Mucosa of descending colon (tissue), 3 donors: Measurements from ENCODE around the gene NRK. TPM values are rescaled to one million over a fixed set of nuclear protein-coding genes. Genes with fewer than 3 reads are reported as not detected.
"Not testable (repeated sequence)": the region's sequence is repeated elsewhere in the genome, so short reads cannot be mapped to it uniquely, and the experiment has no call there.

ENCODE experiments used
- ATAC-seq: fragments of 200-7000 bp; cut with Tn5 transposase; one replicate; pipeline ENCODE4 v1.9.1; 2020; ENCODE audit warnings: mild to moderate bottlenecking, moderate library complexity
- DNase-seq, 3 donors: peaks; one replicate each; pipeline ENCODE4 v3.0.0-alpha.2; 2020
- H3K36me3 ChIP-seq: fragments of 200-600 bp; one replicate; pipeline ENCODE4 v1.8.0; 2021; ENCODE audit warnings: low read depth, mild to moderate bottlenecking
- H3K4me1 ChIP-seq: fragments of 200-600 bp; one replicate; pipeline ENCODE4 v1.8.0; 2021; ENCODE audit warnings: low read depth, mild to moderate bottlenecking
- H3K4me3 ChIP-seq: fragments of 200-600 bp; one replicate; pipeline ENCODE4 v1.8.0; 2021; ENCODE audit warnings: mild to moderate bottlenecking
- H3K9me3 ChIP-seq: fragments of 200-600 bp; one replicate; pipeline ENCODE4 v1.8.0; 2021; ENCODE audit warnings: mild to moderate bottlenecking
- intact Hi-C, 2 donors: fragments of 100-400 bp; cut with DNase I in 1 of 2; cut with micrococcal nuclease in 1 of 2; formaldehyde crosslinking; loops; one replicate each; pipeline versions ENCODE4 v1.11.0 to v1.11.1; 2022; cut with DNase I, micrococcal nuclease
- total RNA-seq, 3 donors: library from RNA; stranded (reverse); fragmentation: NEBNext Ultra II Directional in 2 of 3; extraction: Animal tissue kit (Norgen Biotek cat#: 25700) in 2 of 3; gene quantifications; one replicate each; pipeline versions ENCODE4 v1.2.1 to v1.2.4, GENCODE V29; 2021 to 2023
- TF ChIP-seq, protein P1 (sequence below): fragments of 200-600 bp; IDR thresholded peaks from one replicate; pipeline ENCODE4 v1.8.0; 2022; ENCODE audit warnings: antibody characterized with exemption, mild to moderate bottlenecking
- donor health status: DM: no; HTN: no; CAD: no; lungs with moderate emphysema.
- donor health status: DM: no; HTN: no; CAD: no.
- donor health status: DM: no; HTN: yes; CAD: no.

The NRK gene
- total RNA-seq, 3 donors from 2014 or later, result 0.10 to 2.4 (median 0.20) TPM

GRCh38 chrX:105981772-105982485 lies 159.6 kb downstream of the NRK start:
- intact Hi-C loops, result no loop called here
- H3K9me3 ChIP-seq, result no peaks in the 10 kb centered on the region
- H3K36me3 ChIP-seq, result no peaks in the 10 kb centered on the region
- no peak overlapping the region for H3K4me3 ChIP-seq
- DNase-seq (no peak), ATAC-seq (no peak)
- TF ChIP-seq, protein P1, sequence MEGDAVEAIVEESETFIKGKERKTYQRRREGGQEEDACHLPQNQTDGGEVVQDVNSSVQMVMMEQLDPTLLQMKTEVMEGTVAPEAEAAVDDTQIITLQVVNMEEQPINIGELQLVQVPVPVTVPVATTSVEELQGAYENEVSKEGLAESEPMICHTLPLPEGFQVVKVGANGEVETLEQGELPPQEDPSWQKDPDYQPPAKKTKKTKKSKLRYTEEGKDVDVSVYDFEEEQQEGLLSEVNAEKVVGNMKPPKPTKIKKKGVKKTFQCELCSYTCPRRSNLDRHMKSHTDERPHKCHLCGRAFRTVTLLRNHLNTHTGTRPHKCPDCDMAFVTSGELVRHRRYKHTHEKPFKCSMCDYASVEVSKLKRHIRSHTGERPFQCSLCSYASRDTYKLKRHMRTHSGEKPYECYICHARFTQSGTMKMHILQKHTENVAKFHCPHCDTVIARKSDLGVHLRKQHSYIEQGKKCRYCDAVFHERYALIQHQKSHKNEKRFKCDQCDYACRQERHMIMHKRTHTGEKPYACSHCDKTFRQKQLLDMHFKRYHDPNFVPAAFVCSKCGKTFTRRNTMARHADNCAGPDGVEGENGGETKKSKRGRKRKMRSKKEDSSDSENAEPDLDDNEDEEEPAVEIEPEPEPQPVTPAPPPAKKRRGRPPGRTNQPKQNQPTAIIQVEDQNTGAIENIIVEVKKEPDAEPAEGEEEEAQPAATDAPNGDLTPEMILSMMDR, result no peak
- no peaks in the 10 kb centered on the region for H3K4me1 ChIP-seq

DNA sequence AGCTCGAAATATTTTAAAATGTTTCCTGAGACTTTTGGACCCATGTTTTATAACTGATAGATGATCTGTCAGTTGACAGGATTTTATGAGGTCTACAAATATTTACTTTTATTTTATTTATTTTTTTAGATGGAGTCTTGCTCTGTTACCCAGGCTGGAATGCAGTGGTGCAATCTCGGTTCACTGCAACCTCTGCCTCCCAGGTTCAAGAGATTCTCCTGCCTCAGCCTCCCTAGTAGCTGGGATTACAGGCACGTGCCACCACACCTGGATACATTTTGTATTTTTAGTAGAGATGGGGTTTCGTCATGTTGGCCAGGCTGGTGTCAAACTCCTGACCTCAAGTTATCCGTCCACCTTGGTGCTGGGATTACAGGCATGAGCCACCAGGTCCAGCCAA lies 166.1 kb downstream of the NRK start:
- DNase-seq, result not testable (repeated sequence)

DNA sequence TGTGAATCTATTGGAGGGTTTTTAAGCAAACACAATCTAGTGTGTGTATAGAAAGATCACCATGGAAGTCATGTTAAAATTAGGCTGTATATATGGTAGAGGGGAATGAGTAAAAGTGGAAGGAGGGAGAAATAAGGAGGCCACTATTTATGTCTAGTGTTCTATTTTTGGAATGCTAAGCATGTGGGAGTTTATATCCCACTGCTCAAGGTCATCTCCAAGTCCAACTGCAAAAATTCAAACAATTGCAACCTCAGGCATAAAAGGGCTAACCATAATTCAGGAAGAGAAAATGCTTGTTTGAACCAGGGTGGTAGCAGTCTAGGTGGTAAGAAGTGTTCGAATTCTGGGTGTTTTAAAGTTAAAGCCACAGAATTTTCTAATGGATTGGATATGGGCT lies 177.0 kb downstream of the NRK start:
- Histone ChIP-seq H3K4me3 (no peak overlapping the region), H3K36me3 (no peaks in the 10 kb centered on the region), H3K4me1 (no peaks in the 10 kb centered on the region), H3K9me3 (no peaks in the 10 kb centered on the region)
- no peak for ATAC-seq
- TF ChIP-seq, protein P1, result no peak
- no peak for DNase-seq
- intact Hi-C loops, result no loop called here

More for the DNA sequence above, 166.1 kb downstream of the NRK start:
- H3K36me3 ChIP-seq, H3K4me3 ChIP-seq, H3K9me3 ChIP-seq, H3K4me1 ChIP-seq, intact Hi-C loops, ATAC-seq: not testable (repeated sequence)

DNA sequence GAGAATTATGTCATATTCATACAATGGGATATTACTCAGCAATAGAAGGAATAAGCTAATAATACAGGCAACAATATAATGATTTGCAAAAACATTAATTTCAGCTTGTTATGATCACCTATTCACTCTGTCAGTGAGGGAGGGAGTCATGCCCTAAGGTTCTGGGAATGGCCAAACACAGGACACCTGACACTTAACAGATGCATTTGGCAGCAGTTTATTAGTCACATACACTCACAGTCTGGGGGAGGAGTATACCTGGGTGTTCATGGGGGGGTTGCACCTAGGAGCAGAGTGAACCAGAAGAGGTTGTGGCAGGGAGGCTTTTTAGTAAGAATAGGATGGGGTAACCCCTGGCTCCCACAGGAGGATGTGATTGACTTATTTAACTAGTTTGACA lies 177.9 kb downstream of the NRK start:
- H3K36me3 ChIP-seq, result no peaks in the 10 kb centered on the region
- no peaks in the 10 kb centered on the region for H3K4me1 ChIP-seq
- intact Hi-C loops, result no loop called here
- no peaks in the 10 kb centered on the region for H3K9me3 ChIP-seq
- H3K4me3 ChIP-seq, result no peak overlapping the region
- ATAC-seq (no peak), DNase-seq (no peak)
- TF ChIP-seq, protein P1, result no peak

DNA sequence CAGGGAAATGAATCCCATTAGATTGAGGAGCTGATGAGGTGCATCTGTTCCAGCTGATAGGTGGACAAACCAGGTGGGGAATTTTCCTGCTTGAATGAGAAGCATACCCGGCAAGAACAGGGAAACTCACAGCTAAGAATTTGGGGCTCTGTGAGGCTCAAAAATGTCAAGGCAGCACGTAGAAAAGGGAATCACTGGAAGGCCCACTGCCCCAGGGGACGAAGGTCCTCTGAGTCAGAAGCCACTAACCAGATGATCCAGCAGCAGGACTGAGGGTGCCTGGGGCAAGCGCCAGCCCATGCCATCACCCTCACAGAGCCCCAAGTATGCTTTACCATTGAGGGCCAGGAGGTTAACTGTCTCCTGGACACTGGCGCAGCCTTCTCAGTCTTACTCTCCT lies 178.3 kb downstream of the NRK start:
- H3K4me1 ChIP-seq, H3K36me3 ChIP-seq, DNase-seq, ATAC-seq, H3K4me3 ChIP-seq, intact Hi-C loops, H3K9me3 ChIP-seq: not testable (repeated sequence)

- Histone ChIP-seq H3K4me3 (no peak overlapping the region), H3K9me3 (no peaks in the 10 kb centered on the region), H3K4me1 (no peaks in the 10 kb centered on the region), H3K36me3 (no peaks in the 10 kb centered on the region)
- TF ChIP-seq, protein P1, result no peak
- intact Hi-C loops, result no loop called here
- ATAC-seq, result no peak
- DNase-seq, result no peak
Observed at GRCh38 chrX:106005684-106006083, 183.3 kb downstream of the NRK start.

DNA sequence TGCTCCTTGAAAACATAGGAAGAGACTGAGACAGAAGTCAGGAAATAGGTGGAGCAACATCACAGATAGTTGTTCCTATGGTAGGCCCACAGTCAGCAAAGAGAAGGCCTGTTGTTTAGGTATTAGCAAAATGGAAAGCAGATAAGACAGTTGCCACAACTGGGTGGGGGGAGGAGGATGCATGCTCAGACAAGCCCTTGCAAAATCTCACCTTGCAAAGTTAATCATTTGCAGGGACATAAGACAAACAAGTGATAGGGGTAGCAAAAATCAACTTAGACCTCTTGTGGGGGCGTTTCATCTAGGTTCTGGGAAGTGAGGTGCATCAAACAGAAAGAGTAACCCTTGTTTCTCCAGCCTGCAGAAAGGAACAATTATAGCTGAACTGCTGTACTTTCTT lies 185.5 kb downstream of the NRK start:
- Histone ChIP-seq H3K4me1 (no peaks in the 10 kb centered on the region), H3K36me3 (no peaks in the 10 kb centered on the region), H3K9me3 (no peaks in the 10 kb centered on the region), H3K4me3 (no peak overlapping the region)
- ATAC-seq (no peak), DNase-seq (no peak)
- TF ChIP-seq, protein P1, result no peak
- intact Hi-C loops, result no loop called here
